Fibroblast of mammary gland (primary cell): ENCODE results near the gene MTSS2.

ENCODE experiments used
- DNase-seq: peaks from one replicate; pipeline ENCODE4 v3.0.0-alpha.2; 2010; ENCODE audit warnings: low read depth
- H3K4me3 ChIP-seq: 2 replicates; pipeline ENCODE4 v1.5.1; 2011; ENCODE audit warnings: low read depth, mild to moderate bottlenecking, low read length, moderate library complexity; ENCODE audit not compliant: control insufficient read depth
- CTCF ChIP-seq: conservative IDR thresholded peaks from 2 replicates; pipeline ENCODE4 v1.5.1; 2011; ENCODE audit warnings: low read depth, low read length, inconsistent platforms; ENCODE audit not compliant: control insufficient read depth, insufficient read depth

The MTSS2 gene

GRCh38 chr16:70681382-70682238 lies 4.2 kb downstream of the MTSS2 start:
- DNase-seq = no peak
- no peak overlapping the region for H3K4me3 ChIP-seq
- no peak for TF ChIP-seq CTCF

- no peak for TF ChIP-seq CTCF
- no peak for DNase-seq
- no peak overlapping the region for H3K4me3 ChIP-seq
Measured at GRCh38 chr16:70680495-70681381, 5.1 kb downstream of the MTSS2 start.

GRCh38 chr16:70679671-70680494 lies 6.0 kb downstream of the MTSS2 start:
- no peak for DNase-seq
- no peak overlapping the region for H3K4me3 ChIP-seq
- no peak for TF ChIP-seq CTCF

- TF ChIP-seq CTCF = no peak
- H3K4me3 ChIP-seq = no peak overlapping the region
- DNase-seq = no peak
Measured at GRCh38 chr16:70678898-70679670, 6.8 kb downstream of the MTSS2 start.

- no peak for TF ChIP-seq CTCF
- no peak overlapping the region for H3K4me3 ChIP-seq
- no peak for DNase-seq
Measured at GRCh38 chr16:70678121-70678897, 7.5 kb downstream of the MTSS2 start.
